Activated CD4-positive, alpha-beta memory T cell treated with anti-CD3 and anti-CD28 coated beads, Interleukin-2, amount 10 ng/mL, durations not matched to agents 7 days and 5 days (primary cell): Measurements from ENCODE around the gene TMC7. TPM values are rescaled to one million over a fixed set of nuclear protein-coding genes. Genes with fewer than 3 reads are reported as not detected.
A peak's percentile ranks its signal among the peaks of the same experiment; 100 is the strongest.

ENCODE experiments used
- CTCF ChIA-PET: fragments of 350-600 bp; sonication (Branson Sonifier 250); formaldehyde crosslinking; loops from one replicate; lab custom pipeline; 2021; ENCODE audit warnings: antibody characterized with exemption, inconsistent platforms; lab: Charles Lee
- POLR2A ChIA-PET: fragments of 350-600 bp; sonication (Branson Sonifier 250); formaldehyde crosslinking; loops from one replicate; lab custom pipeline; 2021; ENCODE audit warnings: antibody characterized with exemption; lab: Charles Lee
- DNase-seq: peaks from one replicate; pipeline ENCODE4 v3.0.0-alpha.2; 2020
- H3K27ac Mint-ChIP-seq: one replicate; pipeline ENCODE4 v1.8.0; 2021; ENCODE audit warnings: mild to moderate bottlenecking, mixed read lengths
- H3K27me3 Mint-ChIP-seq: one replicate; pipeline ENCODE4 v1.8.0; 2021; ENCODE audit warnings: mixed read lengths
- H3K36me3 Mint-ChIP-seq: one replicate; pipeline ENCODE4 v1.8.0; 2021; ENCODE audit warnings: low read depth, mixed read lengths
- H3K4me1 Mint-ChIP-seq: one replicate; pipeline ENCODE4 v1.8.0; 2021; ENCODE audit warnings: mixed read lengths
- H3K4me3 Mint-ChIP-seq: one replicate; pipeline ENCODE4 v1.8.0; 2021; ENCODE audit warnings: mild to moderate bottlenecking, mixed read lengths
- H3K9me3 Mint-ChIP-seq: one replicate; pipeline ENCODE4 v1.8.0; 2021; ENCODE audit warnings: mixed read lengths
- total RNA-seq, 2 experiments: library from RNA; stranded (reverse); gene quantifications; one replicate each; pipeline ENCODE4 v1.2.3, GENCODE V29; 2021

The TMC7 gene
- total RNA-seq, 2 experiments from 2014 or later: not detected

DNA sequence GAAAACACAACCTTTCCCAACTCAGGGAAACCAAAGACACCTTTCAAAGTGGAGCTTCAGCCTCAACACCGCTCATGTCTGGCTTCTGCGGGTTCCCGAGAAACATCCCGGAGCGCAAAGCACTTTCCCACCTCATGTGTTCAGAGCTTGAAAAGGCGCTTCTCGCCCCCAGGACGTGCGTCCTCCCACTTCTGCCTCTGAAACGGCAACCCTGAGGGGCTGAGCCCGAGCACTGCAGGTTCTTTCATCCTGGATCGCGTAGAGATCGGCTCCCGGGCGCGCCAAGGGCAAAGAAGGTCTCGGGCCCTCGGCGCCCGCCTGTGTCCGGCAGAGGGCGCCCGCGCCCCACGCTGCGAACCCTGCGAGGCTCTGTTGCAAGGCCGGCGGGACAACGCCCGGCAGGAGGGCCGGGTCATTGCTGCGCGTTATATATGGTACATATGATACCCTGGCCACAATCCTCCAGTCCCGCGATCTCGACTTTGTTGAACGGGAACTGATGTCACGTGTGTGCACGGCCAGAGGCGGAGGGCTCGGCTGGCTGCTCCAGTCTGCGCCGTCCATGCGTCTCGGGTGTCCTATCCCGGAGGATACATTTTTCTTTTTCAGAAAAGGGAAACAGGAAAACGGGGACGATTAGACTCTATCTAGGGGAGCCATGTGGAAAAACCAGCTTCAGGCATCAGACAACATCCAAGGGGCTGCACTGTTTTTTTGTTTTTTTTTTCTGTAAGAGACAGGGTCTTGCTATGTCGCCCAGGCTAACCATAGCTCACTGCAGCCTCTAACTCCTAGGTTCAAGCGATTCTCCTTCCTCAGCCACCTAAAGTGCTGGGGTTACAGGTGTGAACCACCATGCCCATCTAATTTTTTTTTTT lies 102.8 kb downstream of the TMC7 start:
- H3K4me1 Mint-ChIP-seq: peaks cover 7% of the 10 kb centered on the region
- CTCF ChIA-PET: interaction anchor here (0.6 to 4.4 kb wide), 32 partner anchors 8 to 469 kb away, joined by 3 to 89 read pairs (median 4); partner anchors contain the start of genes CLEC19A, COQ7, ITPRIPL2 and VPS35L
- no peak overlapping the region for H3K27ac Mint-ChIP-seq
- DNase-seq: peak; percentile 81
- peaks cover 7% of the 10 kb centered on the region for H3K9me3 Mint-ChIP-seq
- peaks cover 9% of the 10 kb centered on the region for H3K27me3 Mint-ChIP-seq
- peak overlapping the region; percentile 27 for H3K4me3 Mint-ChIP-seq
- peaks cover 7% of the 10 kb centered on the region for H3K36me3 Mint-ChIP-seq
- POLR2A ChIA-PET: interaction anchor here (0.6 kb wide), 1 partner anchor 26 kb away, joined by 3 read pairs; no protein-coding TSS in a partner anchor

GRCh38 chr16:19088341-19088916 lies 104.7 kb downstream of the TMC7 start:
- ChIA-PET POLR2A (no interaction called here), CTCF (interaction anchor here (0.6 to 2.4 kb wide), 3 partner anchors 24 to 288 kb away, joined by 3 to 7 read pairs (median 6); no protein-coding TSS in a partner anchor)
- Mint-ChIP-seq H3K9me3 (peaks cover 10% of the 10 kb centered on the region), H3K4me3 (no peak overlapping the region), H3K27ac (no peak overlapping the region), H3K4me1 (peaks cover 7% of the 10 kb centered on the region), H3K27me3 (peaks cover 9% of the 10 kb centered on the region), H3K36me3 (peaks cover 3% of the 10 kb centered on the region)
- no peak for DNase-seq

- POLR2A ChIA-PET: no interaction called here
- CTCF ChIA-PET: interaction anchor here (1.4 kb wide), 1 partner anchor 90 kb away, joined by 6 read pairs; no protein-coding TSS in a partner anchor
- Mint-ChIP-seq H3K4me3 (no peak overlapping the region), H3K27me3 (peaks cover 9% of the 10 kb centered on the region), H3K27ac (no peak overlapping the region), H3K9me3 (peaks cover 10% of the 10 kb centered on the region), H3K36me3 (peaks cover 8% of the 10 kb centered on the region), H3K4me1 (peaks cover 9% of the 10 kb centered on the region)
- no peak for DNase-seq
Observed at GRCh38 chr16:19089410-19089955, 105.7 kb downstream of the TMC7 start.

- H3K4me3 Mint-ChIP-seq: no peak overlapping the region
- H3K4me1 Mint-ChIP-seq: peaks cover 16% of the 10 kb centered on the region
- no peak overlapping the region for H3K27ac Mint-ChIP-seq
Observed at GRCh38 chr16:19090916-19091315, 107.2 kb downstream of the TMC7 start.

GRCh38 chr16:19092653-19093410 lies 109.1 kb downstream of the TMC7 start:
- peaks cover 16% of the 10 kb centered on the region for H3K9me3 Mint-ChIP-seq
- H3K4me3 Mint-ChIP-seq: no peak overlapping the region
- POLR2A ChIA-PET: no interaction called here
- H3K27me3 Mint-ChIP-seq: peaks cover 1% of the 10 kb centered on the region
- CTCF ChIA-PET: interaction anchor here (0.7 kb wide), 1 partner anchor 89 kb away, joined by 4 read pairs; no protein-coding TSS in a partner anchor
- peaks cover 10% of the 10 kb centered on the region for H3K36me3 Mint-ChIP-seq
- H3K4me1 Mint-ChIP-seq: peaks cover 9% of the 10 kb centered on the region
- DNase-seq: no peak
- no peak overlapping the region for H3K27ac Mint-ChIP-seq

More at GRCh38 chr16:19090916-19091315, 107.2 kb downstream of the TMC7 start:
- Mint-ChIP-seq H3K27me3 (peaks cover 3% of the 10 kb centered on the region), H3K36me3 (peaks cover 8% of the 10 kb centered on the region), H3K9me3 (peaks cover 10% of the 10 kb centered on the region)
- ChIA-PET CTCF (no interaction called here), POLR2A (no interaction called here)
- no peak for DNase-seq

- DNase-seq: no peak
- no peak overlapping the region for H3K4me3 Mint-ChIP-seq
- H3K36me3 Mint-ChIP-seq: peaks cover 11% of the 10 kb centered on the region
- no peak overlapping the region for H3K27ac Mint-ChIP-seq
- peaks cover 9% of the 10 kb centered on the region for H3K4me1 Mint-ChIP-seq
- H3K9me3 Mint-ChIP-seq: peaks cover 18% of the 10 kb centered on the region
- peaks cover 3% of the 10 kb centered on the region for H3K27me3 Mint-ChIP-seq
- POLR2A ChIA-PET: interaction anchor here (1.6 kb wide), 1 partner anchor 24 kb away, joined by 4 read pairs; no protein-coding TSS in a partner anchor
- CTCF ChIA-PET: interaction anchor here (0.7 to 1.7 kb wide), 5 partner anchors 8 to 1207 kb away, joined by 3 to 11 read pairs (median 4); no protein-coding TSS in a partner anchor
Observed at GRCh38 chr16:19093631-19094541, 110.2 kb downstream of the TMC7 start.

DNA sequence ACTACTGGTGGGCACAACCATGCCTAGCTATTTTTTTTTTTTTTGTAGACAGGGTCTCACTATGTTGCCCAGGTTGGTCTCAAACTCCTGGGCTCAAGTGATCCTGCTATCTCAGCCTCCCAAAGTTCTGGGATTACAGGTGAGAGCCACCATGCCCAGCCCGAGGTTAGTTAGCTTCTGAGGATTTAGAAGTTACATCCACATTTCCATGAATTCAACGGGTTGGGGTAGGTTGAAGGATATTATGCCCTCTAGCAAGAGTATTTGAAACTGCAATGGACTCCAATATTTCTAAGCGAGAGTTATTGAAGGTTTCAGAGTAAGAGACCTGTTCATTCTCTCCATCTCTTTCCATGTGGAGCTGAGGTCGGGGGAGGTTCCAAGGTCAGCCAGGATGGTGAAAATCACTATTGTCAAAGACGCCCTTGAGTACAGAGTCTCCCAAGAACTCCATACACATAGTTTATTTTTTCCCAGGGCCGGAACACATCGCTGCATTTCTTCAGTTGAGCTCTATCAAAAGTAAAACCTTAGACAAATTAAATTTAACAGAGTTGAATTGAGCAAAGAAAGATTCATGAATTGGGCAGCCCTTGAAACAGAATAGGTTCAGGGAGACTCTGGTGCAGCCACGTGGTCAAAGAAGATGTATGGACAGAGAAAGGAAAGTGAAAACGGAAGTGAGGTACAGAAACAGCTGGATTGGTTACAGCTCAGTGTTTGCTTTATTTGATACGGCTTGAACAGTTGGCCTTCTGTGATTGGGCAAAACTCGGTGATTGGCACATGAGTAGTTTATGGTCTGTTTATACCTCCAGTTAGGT lies 111.0 kb downstream of the TMC7 start:
- H3K4me3 Mint-ChIP-seq: no peak overlapping the region
- DNase-seq: no peak
- H3K4me1 Mint-ChIP-seq: peaks cover 9% of the 10 kb centered on the region
- H3K9me3 Mint-ChIP-seq: peaks cover 19% of the 10 kb centered on the region
- peaks cover 11% of the 10 kb centered on the region for H3K36me3 Mint-ChIP-seq
- H3K27ac Mint-ChIP-seq: no peak overlapping the region
- H3K27me3 Mint-ChIP-seq: peaks cover 4% of the 10 kb centered on the region
- POLR2A ChIA-PET: interaction anchor here (1.6 kb wide), 1 partner anchor 23 kb away, joined by 4 read pairs; no protein-coding TSS in a partner anchor
- CTCF ChIA-PET: interaction anchor here (0.7 to 1.7 kb wide), 6 partner anchors 8 to 1206 kb away, joined by 3 to 11 read pairs (median 3); no protein-coding TSS in a partner anchor

DNA sequence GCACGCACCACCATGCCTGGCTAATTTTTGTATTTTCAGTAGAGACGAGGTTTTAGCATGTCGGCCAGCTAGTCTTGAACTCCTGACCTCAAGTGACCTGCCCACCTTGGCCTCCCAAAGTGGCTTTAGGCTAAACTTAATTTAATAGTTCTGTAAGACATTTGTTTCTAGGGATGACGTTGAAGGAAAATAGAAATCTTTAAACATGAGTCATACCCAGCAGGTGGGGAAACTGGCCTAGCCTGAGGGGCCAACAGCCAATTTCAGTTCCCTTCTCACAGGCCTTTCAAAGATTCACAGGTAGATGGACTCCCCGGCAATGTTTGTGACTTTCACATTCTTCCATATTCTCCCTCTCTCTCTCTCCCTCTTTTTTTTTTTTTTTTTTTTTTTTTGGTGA lies 111.9 kb downstream of the TMC7 start:
- POLR2A ChIA-PET: interaction anchor here (1.6 kb wide), 1 partner anchor 22 kb away, joined by 4 read pairs; no protein-coding TSS in a partner anchor
- Mint-ChIP-seq H3K27ac (no peak overlapping the region), H3K27me3 (peaks cover 8% of the 10 kb centered on the region), H3K4me1 (peaks cover 9% of the 10 kb centered on the region), H3K36me3 (peaks cover 11% of the 10 kb centered on the region), H3K9me3 (peaks cover 23% of the 10 kb centered on the region), H3K4me3 (no peak overlapping the region)
- no peak for DNase-seq
- CTCF ChIA-PET: interaction anchor here (1.0 to 1.7 kb wide), 4 partner anchors 9 to 84 kb away, joined by 3 to 11 read pairs (median 6); no protein-coding TSS in a partner anchor

GRCh38 chr16:19098173-19098572 lies 114.4 kb downstream of the TMC7 start:
- Mint-ChIP-seq H3K36me3 (peaks cover 9% of the 10 kb centered on the region), H3K27ac (no peak overlapping the region), H3K4me1 (peaks cover 9% of the 10 kb centered on the region), H3K27me3 (peaks cover 14% of the 10 kb centered on the region), H3K9me3 (peaks cover 14% of the 10 kb centered on the region), H3K4me3 (no peak overlapping the region)
- ChIA-PET CTCF (no interaction called here), POLR2A (no interaction called here)
- DNase-seq: no peak

DNA sequence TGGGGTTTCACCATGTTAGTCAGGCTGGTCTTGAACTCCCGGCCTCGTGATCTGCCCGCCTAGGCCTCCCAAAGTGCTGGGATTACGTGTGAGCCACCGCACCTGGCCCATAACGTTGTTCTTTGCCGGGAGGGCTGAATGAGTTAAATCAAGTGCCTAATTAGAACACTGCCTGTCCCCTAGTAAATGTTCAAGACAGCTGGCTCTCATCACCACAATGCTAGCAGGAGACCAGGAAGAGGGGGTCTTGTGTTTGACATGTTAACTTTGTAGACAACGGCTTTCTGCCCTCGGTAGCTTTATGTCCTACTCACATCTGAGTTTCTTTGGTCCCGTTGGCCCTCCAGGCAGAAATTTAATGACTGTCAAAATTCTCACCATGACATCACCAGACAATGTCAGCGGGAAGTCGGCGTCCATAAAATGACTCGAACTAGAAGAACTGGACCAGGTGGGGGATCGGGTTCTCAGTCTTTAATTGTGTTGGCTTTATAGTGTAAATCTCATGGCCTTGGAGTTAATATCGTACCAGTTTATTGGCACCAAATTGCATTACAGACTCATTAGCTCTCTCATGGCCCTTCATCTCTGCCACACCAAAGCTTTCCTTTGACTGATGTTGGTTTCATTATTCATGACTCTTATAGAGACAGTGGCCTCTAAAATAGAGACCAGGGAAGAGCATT lies 118.6 kb downstream of the TMC7 start:
- Mint-ChIP-seq H3K36me3 (peaks cover 3% of the 10 kb centered on the region), H3K4me1 (no peaks in the 10 kb centered on the region), H3K27me3 (peaks cover 14% of the 10 kb centered on the region), H3K4me3 (no peak overlapping the region), H3K27ac (no peak overlapping the region), H3K9me3 (peaks cover 12% of the 10 kb centered on the region)
- ChIA-PET POLR2A (no interaction called here), CTCF (no interaction called here)
- DNase-seq: no peak
